Measurements from ENCODE around the gene PRDM2.

- no peak for TF ChIP-seq CTCF (IDR thresholded peaks at IDR 0.05)
- no peak for TF ChIP-seq POLR2A (IDR thresholded peaks at IDR 0.05)
These were observed 69.2 kb downstream of the PRDM2 start for GRCh38 chr1:13769212-13769611.

All from heart left ventricle (tissue), 13 donors.